Measurements from ENCODE around the gene ENTPD1.

ENTPD1 gene

DNA sequence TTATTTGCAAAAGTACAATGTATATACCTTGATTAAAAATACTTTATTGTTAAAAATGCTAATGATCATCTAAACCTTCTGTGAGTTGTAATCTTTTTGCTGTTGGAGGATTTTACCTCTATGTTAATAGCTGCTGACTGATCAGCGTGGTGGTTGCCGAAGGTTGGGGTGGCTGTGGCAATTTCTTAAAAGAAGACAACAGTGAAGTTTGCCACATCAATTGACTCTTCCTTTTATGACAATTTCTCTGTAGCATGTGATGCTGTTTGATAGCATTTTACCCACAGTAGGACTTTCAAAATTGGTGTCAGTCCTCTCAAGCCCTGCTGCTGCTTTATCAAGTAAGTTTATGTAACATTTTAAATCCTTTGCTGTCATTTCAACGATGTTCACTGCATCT is 16.9 kb upstream of the ENTPD1 start:
- H3K4me1 Mint-ChIP-seq, result no peaks in the 10 kb centered on the region
- H3K4me3 Mint-ChIP-seq, result no peak overlapping the region
- ATAC-seq (replicated peaks; ENCODE audit: extremely low read depth, poor library complexity, severe bottlenecking) (no peak), DNase-seq (ENCODE audit: low spot score in 2 of 2) (no peak)
- peaks cover 48% of the 10 kb centered on the region for H3K27me3 Mint-ChIP-seq
- no peaks in the 10 kb centered on the region for H3K36me3 Mint-ChIP-seq (ENCODE audit: insufficient read depth)
- no peak overlapping the region for H3K27ac Mint-ChIP-seq (ENCODE audit: low read depth)
- peaks cover 3% of the 10 kb centered on the region for H3K9me3 Mint-ChIP-seq

DNA sequence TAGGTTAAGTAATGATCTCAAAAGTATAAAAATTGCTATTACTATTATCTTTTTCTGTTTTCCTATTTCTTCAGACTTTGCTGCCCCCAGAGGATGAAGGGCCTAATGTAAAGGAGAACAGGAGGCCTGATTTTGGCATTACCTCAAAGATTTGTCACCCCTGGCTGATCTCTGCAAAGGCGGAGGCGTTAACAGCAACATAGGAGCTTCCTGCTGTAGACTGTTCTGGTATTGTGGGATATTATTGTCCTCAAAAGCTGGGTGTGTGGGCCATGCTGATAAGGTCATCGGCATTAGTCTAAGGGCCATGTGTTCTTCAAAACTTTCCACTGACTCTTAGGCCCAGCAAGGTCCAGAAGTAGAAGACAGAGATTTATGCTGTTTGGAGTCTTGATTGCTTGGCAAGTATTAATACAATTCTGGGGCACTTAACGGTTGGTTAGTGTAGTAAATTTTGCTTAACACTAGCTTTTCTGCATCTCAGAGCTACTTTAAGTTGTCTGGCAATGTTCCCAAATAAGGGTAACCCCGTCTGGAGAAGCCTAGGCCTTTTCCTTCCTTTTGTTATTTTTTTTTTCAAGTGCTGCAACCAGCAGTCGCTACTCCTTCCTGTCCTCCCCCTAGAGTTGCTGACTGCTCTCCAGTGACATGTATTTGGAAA is 14.0 kb upstream of the ENTPD1 start:
- H3K27me3 Mint-ChIP-seq, result peaks cover 38% of the 10 kb centered on the region
- DNase-seq (ENCODE audit: low spot score in 2 of 2), result no peak
- no peak overlapping the region for H3K27ac Mint-ChIP-seq (ENCODE audit: low read depth)
- H3K4me3 Mint-ChIP-seq, result no peak overlapping the region
- no peaks in the 10 kb centered on the region for H3K4me1 Mint-ChIP-seq
- no peaks in the 10 kb centered on the region for H3K36me3 Mint-ChIP-seq (ENCODE audit: insufficient read depth)
- no peak for ATAC-seq (replicated peaks; ENCODE audit: extremely low read depth, poor library complexity, severe bottlenecking)
- no peaks in the 10 kb centered on the region for H3K9me3 Mint-ChIP-seq

DNA sequence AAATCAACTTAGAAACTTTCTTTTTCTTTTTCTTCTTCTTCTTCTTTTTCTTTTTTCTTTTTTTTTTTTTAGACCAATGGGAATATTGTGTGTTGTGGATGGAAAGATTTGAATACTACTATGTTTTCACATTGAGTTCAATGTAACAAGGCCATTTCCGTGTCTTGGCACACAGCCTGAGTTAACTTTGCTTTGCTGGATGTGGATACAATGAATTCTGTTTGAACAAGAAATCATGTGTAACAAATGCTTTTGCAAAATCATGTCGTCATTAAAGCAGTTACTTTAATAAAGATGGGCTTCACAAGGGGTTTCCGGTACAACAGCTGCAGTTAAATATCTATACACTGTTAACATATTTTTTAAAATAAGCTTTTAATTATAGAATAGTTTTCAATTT is 13.5 kb upstream of the ENTPD1 start:
- Mint-ChIP-seq H3K4me1 (no peaks in the 10 kb centered on the region), H3K27me3 (peaks cover 34% of the 10 kb centered on the region), H3K9me3 (no peaks in the 10 kb centered on the region), H3K4me3 (no peak overlapping the region), H3K36me3 (ENCODE audit: insufficient read depth) (no peaks in the 10 kb centered on the region), H3K27ac (ENCODE audit: low read depth) (no peak overlapping the region)
- ATAC-seq (replicated peaks; ENCODE audit: extremely low read depth, poor library complexity, severe bottlenecking) (no peak), DNase-seq (ENCODE audit: low spot score in 2 of 2) (no peak)

DNA sequence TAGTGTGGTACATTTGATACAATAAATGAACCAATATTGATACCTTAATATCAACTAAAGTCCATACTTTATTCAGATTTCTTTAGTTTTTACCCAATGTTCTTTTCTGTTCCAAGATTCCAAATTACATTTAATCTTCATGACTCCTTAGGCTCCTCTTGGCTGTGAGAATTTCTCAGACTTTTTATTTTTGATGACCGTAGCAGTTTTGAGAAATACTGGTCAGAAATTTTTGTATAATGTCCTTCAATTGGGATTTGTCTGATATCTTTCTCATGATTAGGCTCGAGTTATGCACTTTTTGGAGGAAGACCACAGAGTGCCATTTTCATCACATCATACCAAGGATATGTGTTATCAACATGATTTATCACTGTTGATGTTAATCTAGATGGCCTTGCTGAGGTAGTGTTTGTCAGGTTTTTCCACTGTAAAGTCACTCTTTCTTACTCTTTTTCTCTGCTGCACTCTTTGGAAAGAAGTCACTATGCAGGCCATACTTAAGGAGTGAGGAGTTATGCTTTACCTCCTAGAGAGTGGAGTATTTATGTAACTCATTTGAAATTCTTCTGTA is 12.9 kb upstream of the ENTPD1 start:
- peaks cover 28% of the 10 kb centered on the region for H3K27me3 Mint-ChIP-seq
- DNase-seq (ENCODE audit: low spot score in 2 of 2) (no peak), ATAC-seq (replicated peaks; ENCODE audit: extremely low read depth, poor library complexity, severe bottlenecking) (no peak)
- no peak overlapping the region for H3K4me3 Mint-ChIP-seq
- H3K9me3 Mint-ChIP-seq, result no peaks in the 10 kb centered on the region
- no peaks in the 10 kb centered on the region for H3K36me3 Mint-ChIP-seq (ENCODE audit: insufficient read depth)
- H3K4me1 Mint-ChIP-seq, result no peaks in the 10 kb centered on the region
- no peak overlapping the region for H3K27ac Mint-ChIP-seq (ENCODE audit: low read depth)

DNA sequence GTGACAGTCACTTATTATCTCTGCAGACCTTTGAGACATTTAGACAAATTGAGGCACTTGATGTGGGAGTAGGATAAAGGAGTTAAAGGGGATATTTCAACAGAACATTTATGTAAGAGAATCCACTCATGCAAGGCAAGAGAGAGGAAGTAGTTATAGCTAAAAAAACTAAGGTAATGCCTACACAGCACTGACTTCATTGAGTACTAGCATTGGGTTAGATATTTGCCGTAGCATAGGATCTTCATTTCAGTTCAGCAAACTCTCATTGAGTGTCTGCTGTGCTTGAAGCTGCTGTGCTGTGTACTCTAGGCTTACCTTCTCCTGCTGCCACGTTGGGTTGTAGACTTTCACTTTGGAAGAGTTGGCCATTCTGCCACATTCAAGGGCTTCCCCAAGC is 10.5 kb upstream of the ENTPD1 start:
- DNase-seq (ENCODE audit: low spot score in 2 of 2) (no peak), ATAC-seq (replicated peaks; ENCODE audit: extremely low read depth, poor library complexity, severe bottlenecking) (no peak)
- H3K4me3 Mint-ChIP-seq, result no peak overlapping the region
- H3K27me3 Mint-ChIP-seq, result peaks cover 17% of the 10 kb centered on the region
- no peaks in the 10 kb centered on the region for H3K36me3 Mint-ChIP-seq (ENCODE audit: insufficient read depth)
- no peaks in the 10 kb centered on the region for H3K9me3 Mint-ChIP-seq
- H3K27ac Mint-ChIP-seq (ENCODE audit: low read depth), result no peak overlapping the region
- H3K4me1 Mint-ChIP-seq, result no peaks in the 10 kb centered on the region

DNA sequence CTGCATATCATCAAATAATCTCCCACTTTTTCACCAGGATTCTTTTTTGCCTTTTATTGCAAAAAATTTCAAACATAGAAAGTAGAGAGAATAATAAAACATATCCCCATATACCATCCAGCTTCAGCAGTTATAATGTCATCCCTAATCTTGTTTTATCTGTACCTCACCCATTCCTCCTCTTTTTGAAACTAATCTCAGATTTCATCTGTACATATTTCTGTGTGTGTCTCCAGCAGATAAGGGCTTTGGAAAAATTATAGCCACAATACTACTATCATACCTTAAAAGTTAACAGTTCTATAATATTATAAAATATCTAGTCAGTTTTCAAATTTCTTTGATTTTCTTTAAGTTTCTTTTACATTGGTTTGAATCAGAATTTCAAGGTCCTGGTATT is 7.6 kb upstream of the ENTPD1 start:
- DNase-seq (ENCODE audit: low spot score in 2 of 2), result no peak
- ATAC-seq (replicated peaks; ENCODE audit: extremely low read depth, poor library complexity, severe bottlenecking), result no peak
- Mint-ChIP-seq H3K27ac (ENCODE audit: low read depth) (no peak overlapping the region), H3K36me3 (ENCODE audit: insufficient read depth) (no peaks in the 10 kb centered on the region), H3K4me3 (no peak overlapping the region), H3K9me3 (no peaks in the 10 kb centered on the region), H3K27me3 (peaks cover 29% of the 10 kb centered on the region), H3K4me1 (no peaks in the 10 kb centered on the region)

DNA sequence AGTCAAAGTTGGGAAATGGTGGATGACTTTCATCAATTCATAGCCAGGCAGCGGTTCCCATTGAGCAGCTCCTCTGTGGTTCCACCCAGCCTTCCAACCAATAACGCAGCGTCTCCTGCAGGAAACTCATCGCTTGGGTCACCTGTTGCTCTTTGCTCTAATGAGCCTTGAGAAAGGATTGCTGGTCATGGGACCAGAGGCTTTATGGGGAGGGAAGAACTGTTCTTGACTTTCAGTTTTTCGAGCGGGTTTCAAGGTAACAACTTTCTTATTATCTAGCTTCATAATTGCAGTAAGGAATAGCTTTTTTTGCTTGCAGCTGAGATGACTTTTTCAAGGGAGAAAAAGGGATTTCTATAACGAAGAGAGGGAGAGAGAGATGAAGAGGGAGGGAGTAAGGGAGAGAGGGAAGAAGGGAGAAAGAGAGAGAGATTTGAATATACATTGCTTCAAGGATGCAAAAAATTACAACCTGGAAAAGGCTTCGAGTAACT is 405 bp upstream of the ENTPD1 start:
- peaks cover 8% of the 10 kb centered on the region for H3K4me1 Mint-ChIP-seq
- no peak overlapping the region for H3K27ac Mint-ChIP-seq (ENCODE audit: low read depth)
- peaks cover 42% of the 10 kb centered on the region for H3K27me3 Mint-ChIP-seq
- no peaks in the 10 kb centered on the region for H3K9me3 Mint-ChIP-seq
- ATAC-seq (replicated peaks; ENCODE audit: extremely low read depth, poor library complexity, severe bottlenecking) (no peak), DNase-seq (ENCODE audit: low spot score in 2 of 2) (no peak)
- no peaks in the 10 kb centered on the region for H3K36me3 Mint-ChIP-seq (ENCODE audit: insufficient read depth)
- peak overlapping the region; percentile 40 for H3K4me3 Mint-ChIP-seq

DNA sequence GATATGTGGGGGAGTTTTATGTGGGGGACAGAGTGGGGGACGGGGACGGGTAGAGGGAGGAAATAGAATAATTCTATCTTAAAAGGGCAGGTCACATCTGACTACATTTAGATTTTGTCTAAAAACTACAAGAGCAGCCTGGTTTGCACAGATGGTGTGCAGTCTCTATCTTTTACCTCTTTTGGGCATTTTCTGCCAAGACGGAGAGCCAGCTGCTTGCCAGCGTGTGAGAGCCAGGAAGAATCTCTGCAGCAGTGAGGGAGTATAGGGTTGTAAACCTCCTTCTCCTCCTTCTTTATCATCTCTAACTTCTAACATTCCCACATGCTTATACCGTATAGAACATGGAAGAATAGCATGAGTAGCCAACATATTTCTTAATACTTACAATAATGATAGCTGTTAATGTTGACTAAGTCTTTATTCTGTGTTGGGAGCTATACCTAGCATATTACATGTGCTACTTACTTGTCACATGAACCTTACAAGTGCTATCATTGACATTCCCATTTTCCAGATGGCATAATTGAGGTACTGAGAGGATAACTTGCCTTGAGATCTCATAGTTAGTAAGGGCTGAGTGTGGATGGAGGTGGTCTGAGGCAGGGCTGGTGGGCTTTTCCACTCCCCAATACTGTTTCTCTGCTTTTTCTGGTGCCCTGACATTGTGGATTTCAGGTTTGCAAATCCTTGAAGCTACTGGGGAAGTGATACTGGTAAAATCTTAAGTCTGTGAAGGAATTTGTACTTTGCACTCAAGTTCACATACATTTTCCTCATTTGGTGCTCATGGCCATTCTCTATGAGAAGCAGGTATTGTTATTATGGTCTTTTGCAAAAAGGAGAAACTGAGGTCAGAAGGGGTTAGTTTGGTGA is 1.1 kb downstream of the ENTPD1 start:
- Mint-ChIP-seq H3K27me3 (peaks cover 36% of the 10 kb centered on the region), H3K4me1 (peaks cover 8% of the 10 kb centered on the region), H3K36me3 (ENCODE audit: insufficient read depth) (no peaks in the 10 kb centered on the region), H3K27ac (ENCODE audit: low read depth) (no peak overlapping the region), H3K9me3 (no peaks in the 10 kb centered on the region), H3K4me3 (peak overlapping the region; percentile 40)
- no peak for DNase-seq (ENCODE audit: low spot score in 2 of 2)
- ATAC-seq (replicated peaks; ENCODE audit: extremely low read depth, poor library complexity, severe bottlenecking), result no peak

DNA sequence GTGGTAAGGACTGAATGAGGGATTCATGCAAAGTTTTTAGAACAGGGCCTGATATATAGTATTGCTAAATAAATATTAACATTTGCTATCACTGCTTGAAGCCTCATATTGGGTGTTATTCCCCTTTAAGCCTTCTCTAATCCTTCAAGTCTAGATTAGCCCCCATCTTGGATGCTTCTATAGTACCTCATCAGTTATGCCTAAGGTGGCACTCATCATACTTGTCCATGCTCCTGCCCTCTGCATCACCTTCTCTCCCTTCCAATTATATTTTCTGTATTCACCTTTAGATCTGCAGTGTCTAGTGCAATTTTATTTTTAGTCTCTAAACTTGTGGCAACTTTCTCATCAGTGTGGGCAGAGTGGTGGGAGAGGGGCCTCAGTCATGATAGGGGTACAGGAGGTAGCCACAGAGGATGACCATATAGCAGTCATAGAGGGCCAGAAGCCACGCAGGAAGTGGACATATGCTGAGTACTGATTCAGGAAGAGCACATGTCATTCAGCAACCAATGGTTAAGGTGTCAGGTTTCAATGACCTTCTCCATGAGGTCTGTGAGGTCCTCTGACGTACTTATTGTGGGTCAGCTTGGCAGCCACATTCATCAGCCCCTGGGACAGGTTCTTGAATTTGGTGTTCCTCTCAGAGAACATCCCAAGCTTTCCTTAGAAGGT is 2.5 kb downstream of the ENTPD1 start:
- H3K27me3 Mint-ChIP-seq, result peaks cover 33% of the 10 kb centered on the region
- peaks cover 2% of the 10 kb centered on the region for H3K36me3 Mint-ChIP-seq (ENCODE audit: insufficient read depth)
- DNase-seq (ENCODE audit: low spot score in 2 of 2) (no peak), ATAC-seq (replicated peaks; ENCODE audit: extremely low read depth, poor library complexity, severe bottlenecking) (no peak)
- H3K4me1 Mint-ChIP-seq, result peaks cover 8% of the 10 kb centered on the region
- H3K4me3 Mint-ChIP-seq, result no peak overlapping the region
- no peaks in the 10 kb centered on the region for H3K9me3 Mint-ChIP-seq
- no peak overlapping the region for H3K27ac Mint-ChIP-seq (ENCODE audit: low read depth)

DNA sequence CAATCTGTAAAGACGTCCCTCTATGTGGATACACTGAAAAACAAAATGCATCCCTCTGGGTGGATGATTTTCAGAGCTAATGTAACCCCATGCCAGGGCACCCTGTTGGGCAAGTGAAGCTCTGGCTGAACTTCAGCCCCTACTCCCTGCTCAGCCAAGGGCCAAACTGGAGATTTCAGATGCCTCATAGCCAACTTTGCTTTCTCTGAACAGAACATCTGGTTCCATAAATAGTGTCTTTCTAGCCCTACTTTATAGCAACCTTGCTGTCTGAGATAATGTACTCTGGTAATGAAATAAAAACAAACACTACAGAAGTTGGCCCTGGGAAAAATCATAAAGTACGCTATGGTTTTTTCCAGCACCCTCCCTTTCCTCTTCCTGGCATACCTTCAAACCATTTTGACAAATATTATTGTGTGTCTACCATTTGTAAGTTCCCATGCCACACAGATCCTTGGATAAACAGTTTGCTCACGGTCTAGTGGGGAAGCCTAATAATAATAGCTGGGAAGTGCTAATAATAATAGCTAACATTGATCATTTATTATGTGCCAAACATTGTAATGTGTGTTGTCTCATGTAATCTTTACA is 3.4 kb downstream of the ENTPD1 start:
- peaks cover 8% of the 10 kb centered on the region for H3K4me1 Mint-ChIP-seq
- H3K36me3 Mint-ChIP-seq (ENCODE audit: insufficient read depth), result peaks cover 2% of the 10 kb centered on the region
- no peak overlapping the region for H3K4me3 Mint-ChIP-seq
- H3K27me3 Mint-ChIP-seq, result peaks cover 33% of the 10 kb centered on the region
- no peaks in the 10 kb centered on the region for H3K9me3 Mint-ChIP-seq
- no peak for ATAC-seq (replicated peaks; ENCODE audit: extremely low read depth, poor library complexity, severe bottlenecking)
- DNase-seq (ENCODE audit: low spot score in 2 of 2), result no peak
- H3K27ac Mint-ChIP-seq (ENCODE audit: low read depth), result peak overlapping the region; percentile 17

DNA sequence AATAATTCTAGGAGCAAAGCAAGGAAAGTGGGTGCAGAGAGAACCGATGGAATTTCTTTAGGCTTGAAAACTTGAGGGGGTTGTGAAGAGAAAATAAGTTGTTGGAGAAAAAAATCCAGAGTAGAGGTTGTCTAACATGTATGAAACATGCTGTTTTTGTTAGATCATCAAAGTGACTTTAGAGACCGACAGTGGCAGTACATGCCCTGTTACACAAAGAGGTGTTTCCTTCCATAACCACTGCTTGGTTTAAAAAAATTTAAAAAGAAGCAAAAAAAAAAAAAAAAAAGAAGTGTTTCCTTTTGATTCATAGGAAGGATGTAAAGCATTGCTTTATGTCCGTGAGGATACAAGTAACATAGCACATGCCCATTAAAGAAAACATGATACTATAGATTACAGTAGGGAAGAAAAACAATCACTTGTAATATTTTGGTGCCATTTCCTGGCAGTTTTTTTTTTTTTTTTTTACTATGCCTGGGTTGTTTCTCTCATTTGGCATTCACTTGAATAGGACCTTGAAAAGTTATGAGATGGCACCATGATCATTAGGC is 6.1 kb downstream of the ENTPD1 start:
- H3K4me1 Mint-ChIP-seq, result no peaks in the 10 kb centered on the region
- ATAC-seq (replicated peaks; ENCODE audit: extremely low read depth, poor library complexity, severe bottlenecking) (no peak), DNase-seq (ENCODE audit: low spot score in 2 of 2) (no peak)
- no peaks in the 10 kb centered on the region for H3K9me3 Mint-ChIP-seq
- H3K4me3 Mint-ChIP-seq, result no peak overlapping the region
- no peak overlapping the region for H3K27ac Mint-ChIP-seq (ENCODE audit: low read depth)
- H3K36me3 Mint-ChIP-seq (ENCODE audit: insufficient read depth), result peaks cover 2% of the 10 kb centered on the region
- H3K27me3 Mint-ChIP-seq, result peaks cover 27% of the 10 kb centered on the region
